IMR-90 (cell line): ENCODE results near the gene TNIP2. TPM values are rescaled to one million over a fixed set of nuclear protein-coding genes. Genes with fewer than 3 reads are reported as not detected.
"Not testable (repeated sequence)": the region's sequence is repeated elsewhere in the genome, so short reads cannot be mapped to it uniquely, and the experiment has no call there.

Experiments used
- ATAC-seq: fragments of 200-7000 bp; cut with Tn5 transposase; 2 replicates; pipeline ENCODE4 v1.9.1; 2020; ENCODE audit warnings: low read depth, mild to moderate bottlenecking, moderate library complexity
- BruUV-seq: library from RNA; stranded (reverse); fragments of 400-500 nt; replicated peaks from 2 replicates; lab custom pipeline; 2021; lab: Mats Ljungman, UMichigan
- CTCF ChIA-PET: fragments of 300-600 bp; formaldehyde crosslinking; extraction: SDS; loops from one replicate; lab custom pipeline; 2021; ENCODE audit warnings: antibody characterized with exemption; lab: Yijun Ruan, JAX
- POLR2A ChIA-PET: fragments of 300-600 bp; sonication (Branson Sonifier 250); formaldehyde crosslinking; loops from one replicate; lab custom pipeline; 2022; ENCODE audit warnings: antibody characterized with exemption; ENCODE audit not compliant: unreplicated experiment; lab: Charles Lee
- DNase-seq: peaks from one replicate; pipeline ENCODE4 v3.0.0; 2013
- H2AFZ ChIP-seq: replicated peaks from 2 replicates; pipeline ENCODE3; 2013; ENCODE audit warnings: low read length, mild to moderate bottlenecking; ENCODE audit not compliant: poor library complexity
- H2AK5ac ChIP-seq: 2 replicates; pipeline ENCODE4 v1.6.1; 2013; ENCODE audit warnings: low read depth, low read length, inconsistent platforms
- H2AK9ac ChIP-seq: replicated peaks from 2 replicates; pipeline ENCODE3; 2013; ENCODE audit warnings: mild to moderate bottlenecking, low read depth, low read length, moderate library complexity; ENCODE audit not compliant: poor library complexity
- H2BK120ac ChIP-seq: 2 replicates; pipeline ENCODE4 v1.6.1; 2013; ENCODE audit warnings: low read depth, low read length, inconsistent platforms
- H2BK15ac ChIP-seq: 3 replicates; pipeline ENCODE4 v1.6.1; 2013; ENCODE audit warnings: low read depth, low read length, inconsistent platforms
- H2BK20ac ChIP-seq: 2 replicates; pipeline ENCODE4 v1.6.1; 2013; ENCODE audit warnings: low read depth, mild to moderate bottlenecking, inconsistent platforms, low read length, moderate library complexity
- H2BK5ac ChIP-seq: 2 replicates; pipeline ENCODE4 v1.6.1; 2013; ENCODE audit warnings: mild to moderate bottlenecking, low read depth, low read length, inconsistent platforms; ENCODE audit not compliant: poor library complexity, severe bottlenecking
- H3K14ac ChIP-seq: replicated peaks from 2 replicates; pipeline ENCODE4 v1.6.1; 2013; ENCODE audit warnings: low read depth, low read length, inconsistent platforms
- H3K18ac ChIP-seq: 2 replicates; pipeline ENCODE4 v1.6.1; 2013; ENCODE audit warnings: low read depth, low read length, control low read depth
- H3K23ac ChIP-seq: 2 replicates; pipeline ENCODE4 v1.6.1; 2013; ENCODE audit warnings: low read depth, low read length, inconsistent platforms
- H3K27ac ChIP-seq: 2 replicates; pipeline ENCODE4 v1.5.1; 2013; ENCODE audit warnings: mild to moderate bottlenecking, control low read depth, low read length; ENCODE audit not compliant: insufficient read depth
- H3K27me3 ChIP-seq: 2 replicates; pipeline ENCODE4 v1.6.1; 2013; ENCODE audit warnings: low read length; ENCODE audit not compliant: control insufficient read depth, insufficient read depth
- H3K36me3 ChIP-seq: 2 replicates; pipeline ENCODE4 v1.6.1; 2013; ENCODE audit warnings: low read length, mixed read lengths; ENCODE audit not compliant: control insufficient read depth, insufficient read depth
- H3K4ac ChIP-seq: 2 replicates; pipeline ENCODE4 v1.6.1; 2013; ENCODE audit warnings: low read depth, low read length, inconsistent platforms
- H3K4me1 ChIP-seq: 2 replicates; pipeline ENCODE4 v1.6.1; 2013; ENCODE audit warnings: low read length, mixed read lengths; ENCODE audit not compliant: control insufficient read depth, insufficient read depth
- H3K4me2 ChIP-seq: 2 replicates; pipeline ENCODE4 v1.6.1; 2013; ENCODE audit warnings: low read depth, mild to moderate bottlenecking, control low read depth, low read length, moderate library complexity
- H3K4me3 ChIP-seq: 2 replicates; pipeline ENCODE4 v1.5.1; 2013; ENCODE audit warnings: low read depth, mild to moderate bottlenecking, control low read depth, low read length, moderate library complexity; ENCODE audit not compliant: insufficient read depth
- H3K56ac ChIP-seq: 2 replicates; pipeline ENCODE4 v1.6.1; 2013; ENCODE audit warnings: low read length, inconsistent platforms; ENCODE audit not compliant: insufficient read depth; ENCODE audit errors: extremely low read depth
- H3K79me1 ChIP-seq, 2 experiments: 2 replicates each; pipeline ENCODE4 v1.6.1; 2013; ENCODE audit warnings: low read length in 2 of 2, inconsistent platforms in 1 of 2, low read depth in 1 of 2
- H3K9ac ChIP-seq: 2 replicates; pipeline ENCODE4 v1.6.1; 2013; ENCODE audit warnings: low read depth, low read length, control low read depth
- H3K9me1 ChIP-seq: 2 replicates; pipeline ENCODE4 v1.6.1; 2013; ENCODE audit warnings: low read length, inconsistent platforms; ENCODE audit not compliant: insufficient read depth
- H3K9me3 ChIP-seq: 2 replicates; pipeline ENCODE4 v1.6.1; 2013; ENCODE audit warnings: low read length; ENCODE audit not compliant: control insufficient read depth, insufficient read depth
- H4K20me1 ChIP-seq: 2 replicates; pipeline ENCODE4 v1.6.1; 2013; ENCODE audit warnings: low read length, inconsistent platforms; ENCODE audit not compliant: insufficient read depth
- H4K5ac ChIP-seq: 2 replicates; pipeline ENCODE4 v1.6.1; 2013; ENCODE audit warnings: mild to moderate bottlenecking, low read depth, low read length, control low read depth
- H4K8ac ChIP-seq, 2 experiments: 2 replicates each; pipeline ENCODE4 v1.6.1; 2013; ENCODE audit warnings: low read depth in 2 of 2, low read length in 2 of 2, control low read depth in 1 of 2, inconsistent platforms in 1 of 2
- H4K91ac ChIP-seq: 2 replicates; pipeline ENCODE4 v1.6.1; 2013; ENCODE audit warnings: low read depth, low read length, inconsistent platforms; ENCODE audit not compliant: insufficient read depth
- CHD1 ChIP-seq: IDR thresholded peaks from 2 replicates; pipeline ENCODE4 v1.6.1; 2012; ENCODE audit warnings: low read depth, low read length, improper control_type of control experiment
- NFE2L2 ChIP-seq: fragments of 150-350 bp; IDR thresholded peaks from 2 replicates; pipeline ENCODE4 v1.6.1; 2016; ENCODE audit warnings: low read depth, mild to moderate bottlenecking, low read length
- WGBS, 2 experiments: methylation state at CpG; one replicate each; pipeline versions ENCODE4 v1.1.5 to v1.1.7; 2013; ENCODE audit warnings: missing lambda C conversion rate in 2 of 2; ENCODE audit not compliant: insufficient read length in 1 of 2; ENCODE audit errors: extremely low coverage in 2 of 2; 5-methylcytosine and 5-hydroxymethylcytosine counted together
- dilution Hi-C: fragments of 300-500 bp; cut with HindIII; formaldehyde crosslinking; loops from one replicate; pipeline ENCODE4 v1.14.3; 2018; ENCODE audit warnings: low sequenced_read_pairs; ENCODE audit not compliant: unreplicated experiment
- in situ Hi-C: fragments of 300-500 bp; cut with MboI; formaldehyde crosslinking; loops from 3 replicates; pipeline ENCODE4 v1.14.3; 2019; ENCODE audit warnings: low sequenced_read_pairs, inconsistent platforms, mixed read lengths
- intact Hi-C: fragments of 100-400 bp; cut with micrococcal nuclease; formaldehyde crosslinking; loops from 2 replicates; pipeline ENCODE4 v1.10.0; 2022
- polyA plus RNA-seq, 3 experiments: library from polyadenylated mRNA; depleted of rRNA; stranded (reverse); fragments of >200 nt; gene quantifications; 2 replicates each; pipeline ENCODE4 v1.2.3, GENCODE V29; 2012; ENCODE audit warnings: low replicate concordance in 1 of 3
- total RNA-seq: library from RNA; depleted of rRNA; stranded (reverse); fragments of >200 nt; gene quantifications from 2 replicates; pipeline ENCODE4 v1.2.3, GENCODE V29; 2012
- TF ChIP-seq, protein P1 (sequence below): fragments of 150-350 bp; IDR thresholded peaks from 2 replicates; pipeline ENCODE4 v1.6.1; 2017; ENCODE audit warnings: mild to moderate bottlenecking, antibody characterized with exemption, low read length, low read depth

TNIP2 gene
- total and polyA plus RNA-seq, 2 of the 4 experiments (the other 2 are of a cell fraction): 33.3 to 38.5 TPM

DNA sequence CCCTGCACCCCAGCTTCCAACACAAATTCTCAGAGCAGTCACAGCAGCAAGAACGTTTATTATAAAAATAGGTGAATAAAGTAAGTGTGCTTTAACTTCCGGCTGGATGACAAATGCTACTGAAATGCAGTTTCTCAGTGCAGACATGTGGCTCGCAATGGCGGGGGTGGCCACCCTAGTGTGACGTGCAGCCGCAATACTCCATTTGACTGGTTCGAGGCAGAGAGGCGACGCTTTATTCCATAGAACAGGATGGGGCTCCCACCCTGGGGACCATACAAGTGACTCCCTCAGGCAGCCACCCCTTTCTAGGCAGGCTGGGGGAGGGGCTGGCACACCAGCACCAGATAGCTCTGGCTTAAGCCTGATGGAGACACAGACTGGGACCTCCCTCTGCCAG lies 14.5 kb downstream of the TNIP2 start (continued):
- TF ChIP-seq, protein P1, sequence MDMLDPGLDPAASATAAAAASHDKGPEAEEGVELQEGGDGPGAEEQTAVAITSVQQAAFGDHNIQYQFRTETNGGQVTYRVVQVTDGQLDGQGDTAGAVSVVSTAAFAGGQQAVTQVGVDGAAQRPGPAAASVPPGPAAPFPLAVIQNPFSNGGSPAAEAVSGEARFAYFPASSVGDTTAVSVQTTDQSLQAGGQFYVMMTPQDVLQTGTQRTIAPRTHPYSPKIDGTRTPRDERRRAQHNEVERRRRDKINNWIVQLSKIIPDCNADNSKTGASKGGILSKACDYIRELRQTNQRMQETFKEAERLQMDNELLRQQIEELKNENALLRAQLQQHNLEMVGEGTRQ: no peak; the same call in 1 of the 2 replicates
- TF ChIP-seq CHD1 (no peak), NFE2L2 (no peak)

DNA sequence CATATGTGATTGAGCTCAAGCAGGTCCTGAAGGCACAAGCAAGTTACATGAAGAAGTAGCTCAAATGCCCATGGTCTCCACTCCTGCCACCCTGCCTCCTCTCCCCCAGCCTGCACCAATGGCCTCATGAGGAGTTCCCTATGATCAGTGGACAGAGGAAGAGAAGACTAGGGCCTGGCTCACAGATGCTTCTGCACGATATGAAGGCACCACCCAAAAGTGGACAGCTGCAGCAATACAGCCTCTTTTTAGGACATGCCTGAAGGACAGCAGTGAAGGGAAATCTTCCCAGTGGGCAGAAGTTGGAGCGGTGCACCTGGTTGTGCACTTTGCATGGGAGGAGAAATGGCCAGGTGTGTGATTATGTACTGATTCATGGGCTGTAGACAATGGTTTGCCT lies 17.8 kb downstream of the TNIP2 start:
- H3K56ac ChIP-seq, H3K23ac ChIP-seq, H2AK9ac ChIP-seq, H3K4me1 ChIP-seq, H3K27me3 ChIP-seq, H3K4ac ChIP-seq, H2BK20ac ChIP-seq, CTCF ChIA-PET, H3K4me3 ChIP-seq, H2AFZ ChIP-seq, DNase-seq, intact Hi-C loops, H3K9ac ChIP-seq, H4K8ac ChIP-seq, H4K91ac ChIP-seq, ATAC-seq, dilution Hi-C loops, H4K5ac ChIP-seq, H3K4me2 ChIP-seq, H3K14ac ChIP-seq, H2BK15ac ChIP-seq, H2BK120ac ChIP-seq, in situ Hi-C loops, H3K27ac ChIP-seq, H3K9me3 ChIP-seq, H4K20me1 ChIP-seq, BruUV-seq, H3K18ac ChIP-seq, H2AK5ac ChIP-seq, H2BK5ac ChIP-seq: not testable (repeated sequence)
- WGBS, 2 experiments: 100% methylated on average over 1 of the region's 2 CpGs; no CpG with 5 or more reads in 1 of the 2 experiments
- Histone ChIP-seq H3K79me1 (peaks cover 0 to 12% of the 10 kb centered on the region in 2 experiments; a peak in 1 of 4 replicates), H3K9me1 (peaks cover 11% of the 10 kb centered on the region), H3K36me3 (peaks cover 18% of the 10 kb centered on the region)
- POLR2A ChIA-PET: interaction anchor here (0.6 kb wide), 1 partner anchor 157 kb away, joined by 3 read pairs; no protein-coding TSS in a partner anchor
